ENCODE results near the gene ABL1.

Gene ABL1

GRCh38 chr9:130924448-130924788, 89.4 kb downstream of the ABL1 start:
- no peak for TF ChIP-seq TAF1 (IDR thresholded peaks at IDR 0.05; ENCODE audit: borderline replicate concordance, insufficient read depth, low read length)
- TF ChIP-seq FOXP2 (optimal IDR thresholded peaks at IDR 0.05; ENCODE audit: borderline replicate concordance, extremely low read depth, extremely low read length, insufficient read depth) = no peak
- no peak for TF ChIP-seq POLR2AphosphoS5 (IDR thresholded peaks at IDR 0.05; ENCODE audit: low read depth, low read length)

- TF ChIP-seq TAF1 (IDR thresholded peaks at IDR 0.05; ENCODE audit: borderline replicate concordance, insufficient read depth, low read length) = no peak
- TF ChIP-seq POLR2AphosphoS5 (IDR thresholded peaks at IDR 0.05; ENCODE audit: low read depth, low read length) = no peak
- no peak for TF ChIP-seq SIN3A (IDR thresholded peaks at IDR 0.05; ENCODE audit: borderline replicate concordance, insufficient read depth, low read length)
- TF ChIP-seq FOXP2 (optimal IDR thresholded peaks at IDR 0.05; ENCODE audit: borderline replicate concordance, extremely low read depth, extremely low read length, insufficient read depth) = no peak
- TF ChIP-seq REST (IDR thresholded peaks at IDR 0.05; ENCODE audit: insufficient read depth in 1 of 2, low read depth in 2 of 2, low read length in 2 of 2) = no peak
These were observed 90.1 kb downstream of the ABL1 start for GRCh38 chr9:130925050-130925678.

GRCh38 chr9:130927338-130927737, 92.3 kb downstream of the ABL1 start:
- TF ChIP-seq SIN3A (IDR thresholded peaks at IDR 0.05; ENCODE audit: borderline replicate concordance, insufficient read depth, low read length) (no peak), FOXP2 (optimal IDR thresholded peaks at IDR 0.05; ENCODE audit: borderline replicate concordance, extremely low read depth, extremely low read length, insufficient read depth) (no peak), POLR2AphosphoS5 (IDR thresholded peaks at IDR 0.05; ENCODE audit: low read depth, low read length) (no peak), TAF1 (IDR thresholded peaks at IDR 0.05; ENCODE audit: borderline replicate concordance, insufficient read depth, low read length) (no peak), REST (IDR thresholded peaks at IDR 0.05; ENCODE audit: insufficient read depth in 1 of 2, low read depth in 2 of 2, low read length in 2 of 2) (no peak)

GRCh38 chr9:130927995-130928900, 93.2 kb downstream of the ABL1 start:
- TF ChIP-seq REST (IDR thresholded peaks at IDR 0.05; ENCODE audit: insufficient read depth in 1 of 2, low read depth in 2 of 2, low read length in 2 of 2) (no peak), SIN3A (IDR thresholded peaks at IDR 0.05; ENCODE audit: borderline replicate concordance, insufficient read depth, low read length) (no peak), TAF1 (IDR thresholded peaks at IDR 0.05; ENCODE audit: borderline replicate concordance, insufficient read depth, low read length) (no peak), FOXP2 (optimal IDR thresholded peaks at IDR 0.05; ENCODE audit: borderline replicate concordance, extremely low read depth, extremely low read length, insufficient read depth) (no peak)

- no peak for TF ChIP-seq SIN3A (IDR thresholded peaks at IDR 0.05; ENCODE audit: borderline replicate concordance, insufficient read depth, low read length)
- no peak for TF ChIP-seq REST (IDR thresholded peaks at IDR 0.05; ENCODE audit: insufficient read depth in 1 of 2, low read depth in 2 of 2, low read length in 2 of 2)
- TF ChIP-seq TAF1 (IDR thresholded peaks at IDR 0.05; ENCODE audit: borderline replicate concordance, insufficient read depth, low read length) = no peak
- no peak for TF ChIP-seq FOXP2 (optimal IDR thresholded peaks at IDR 0.05; ENCODE audit: borderline replicate concordance, extremely low read depth, extremely low read length, insufficient read depth)
- TF ChIP-seq POLR2AphosphoS5 (IDR thresholded peaks at IDR 0.05; ENCODE audit: low read depth, low read length) = no peak
These were observed 94.6 kb downstream of the ABL1 start for GRCh38 chr9:130929571-130930038.

Measured in PFSK-1 (cell line).